Measurements from ENCODE around the gene SLC6A4.

GRCh38 chr17:30188211-30188939 lies 47.1 kb downstream of the SLC6A4 start:
- TF ChIP-seq CTCF (IDR thresholded peaks at IDR 0.05 in 8 of 11, conservative IDR thresholded peaks at IDR 0.05 in 3 of 11) (no peak), POLR2A (IDR thresholded peaks at IDR 0.05) (no peak)

Data from spleen (tissue), 7 donors.